Keratinocyte (primary cell): ENCODE results near the gene SLC8A1. TPM values are rescaled to one million over a fixed set of nuclear protein-coding genes. Genes with fewer than 3 reads are reported as not detected.

Source experiments
- DNase-seq: peaks from one replicate; pipeline ENCODE4 v3.0.0-alpha.2; 2011; ENCODE audit warnings: low read depth, missing footprints, low spot score
- FAIRE-seq: peaks from 2 replicates; lab custom pipeline; 2011; peaks lifted over from hg19 to GRCh38; lab: Jason Lieb, UNC
- H2AFZ ChIP-seq: 2 replicates; pipeline ENCODE4 v1.6.0; 2012; ENCODE audit warnings: low read length, control low read depth, inconsistent platforms; ENCODE audit not compliant: control insufficient read depth
- H3K27ac ChIP-seq: 2 replicates; pipeline ENCODE4 v1.5.1; 2011; ENCODE audit warnings: low read length; ENCODE audit not compliant: control insufficient read depth, insufficient read depth
- H3K27me3 ChIP-seq: 3 replicates; pipeline ENCODE4 v1.6.0; 2011; ENCODE audit warnings: low read length; ENCODE audit not compliant: control insufficient read depth, insufficient read depth; ENCODE audit errors: extremely low read depth
- H3K36me3 ChIP-seq, 2 experiments: 2 replicates in 1 of 2; 3 replicates in 1 of 2; pipeline ENCODE4 v1.5.1; 2011; ENCODE audit warnings: low read length in 2 of 2, mild to moderate bottlenecking in 1 of 2; ENCODE audit not compliant: control insufficient read depth in 2 of 2, insufficient read depth in 2 of 2; ENCODE audit errors: extremely low read depth in 1 of 2
- H3K4me1 ChIP-seq: 3 replicates; pipeline ENCODE4 v1.5.1; 2011; ENCODE audit warnings: low read length; ENCODE audit not compliant: control insufficient read depth, insufficient read depth; ENCODE audit errors: extremely low read depth
- H3K4me2 ChIP-seq: 3 replicates; pipeline ENCODE4 v1.6.0; 2011; ENCODE audit warnings: low read depth, low read length; ENCODE audit not compliant: control insufficient read depth, insufficient read depth; ENCODE audit errors: extremely low read depth
- H3K4me3 ChIP-seq, 3 experiments: fragments of 200-600 bp in 1 of 3; sonication (generic) in 1 of 3; 2 replicates in 2 of 3; 3 replicates in 1 of 3; pipeline ENCODE4 v1.5.1; 2011 to 2016; ENCODE audit warnings: low read length in 3 of 3, mild to moderate bottlenecking in 3 of 3, control low read depth in 2 of 3, inconsistent platforms in 1 of 3, low read depth in 1 of 3, mixed read lengths in 1 of 3, mixed run types in 1 of 3, moderate library complexity in 1 of 3; ENCODE audit not compliant: control insufficient read depth in 2 of 3, insufficient read depth in 2 of 3; ENCODE audit errors: extremely low read depth in 1 of 3
- H3K79me2 ChIP-seq: 2 replicates; pipeline ENCODE4 v1.6.0; 2012; ENCODE audit warnings: low read length; ENCODE audit not compliant: control insufficient read depth, insufficient read depth
- H3K9ac ChIP-seq: 3 replicates; pipeline ENCODE4 v1.6.0; 2011; ENCODE audit warnings: low read length; ENCODE audit not compliant: control insufficient read depth, insufficient read depth; ENCODE audit errors: extremely low read depth
- H3K9me1 ChIP-seq: 3 replicates; pipeline ENCODE4 v1.6.0; 2011; ENCODE audit warnings: low read length; ENCODE audit not compliant: control insufficient read depth, insufficient read depth; ENCODE audit errors: extremely low read depth
- H3K9me3 ChIP-seq: 2 replicates; pipeline ENCODE4 v1.5.1; 2012; ENCODE audit warnings: low read depth, low read length; ENCODE audit not compliant: control insufficient read depth
- H4K20me1 ChIP-seq: 3 replicates; pipeline ENCODE4 v1.6.0; 2011; ENCODE audit warnings: low read length; ENCODE audit not compliant: control insufficient read depth, insufficient read depth; ENCODE audit errors: extremely low read depth
- CTCF ChIP-seq, 3 experiments: IDR thresholded peaks in 1 of 3; conservative IDR thresholded peaks in 1 of 3; optimal IDR thresholded peaks in 1 of 3; 2 replicates in 2 of 3; 3 replicates in 1 of 3; pipeline versions ENCODE3 to v1.5.1; 2011; ENCODE audit warnings: low read length in 3 of 3, mild to moderate bottlenecking in 3 of 3, moderate library complexity in 2 of 3, control low read depth in 1 of 3, inconsistent platforms in 1 of 3; ENCODE audit not compliant: insufficient read depth in 2 of 3; ENCODE audit errors: extremely low read depth in 1 of 3
- EZH2 ChIP-seq: IDR thresholded peaks from one replicate; pipeline ENCODE4 v1.6.1; 2012; ENCODE audit warnings: inconsistent platforms, mild to moderate bottlenecking, low read length, moderate library complexity
- dilution Hi-C: fragments of 300-500 bp; cut with MboI; formaldehyde crosslinking; loops from one replicate; pipeline ENCODE4 v1.7.0; 2020; ENCODE audit warnings: low sequenced_read_pairs; ENCODE audit not compliant: extremely low pct_ligation_motif_present
- polyA plus RNA-seq, 5 experiments: library from polyadenylated mRNA; depleted of rRNA in 3 of 5; stranded (reverse) in 3 of 5; stranded (forward) in 1 of 5; unstranded in 1 of 5; fragments of >200 nt; gene quantifications; 1 replicate in 1 of 5; 2 replicates in 3 of 5; 3 replicates in 1 of 5; pipeline versions ENCODE4 v1.2.1 to v1.2.3, GENCODE V29; 2011 to 2012; ENCODE audit warnings: missing spikeins in 2 of 5, low read depth in 1 of 5, low replicate concordance in 1 of 5

SLC8A1 gene
- polyA plus RNA-seq, 1 donor (not counting 4 experiments of a cell fraction or from before 2014, with no cell fraction given), result 2.7 TPM

DNA sequence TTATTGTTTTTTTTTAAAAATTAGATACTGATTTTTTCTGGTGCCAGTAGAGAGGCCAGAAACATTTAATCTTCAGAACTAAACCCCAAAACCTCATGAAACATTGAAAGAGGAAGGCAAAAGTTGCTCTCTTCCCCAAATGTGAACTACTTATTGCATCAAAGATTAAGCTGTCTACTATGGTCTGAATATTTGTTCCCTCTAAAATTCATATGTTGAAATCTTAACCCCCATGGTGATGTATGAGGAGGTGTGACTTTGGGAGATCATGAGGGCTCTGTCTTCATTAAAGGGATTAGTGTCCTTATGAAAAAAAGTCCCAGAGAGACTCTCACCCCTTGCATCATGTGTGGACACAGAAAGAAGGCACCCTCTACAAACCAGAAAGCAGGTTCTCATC, 28.2 kb upstream of the SLC8A1 start:
- DNase-seq (no peak), FAIRE-seq (no peak)
- Histone ChIP-seq H3K9me3 (no peaks in the 10 kb centered on the region), H3K27ac (no peak overlapping the region), H3K9me1 (no peaks in the 10 kb centered on the region), H3K4me3 (no peak overlapping the region), H3K9ac (no peak overlapping the region), H2AFZ (no peak overlapping the region), H3K4me2 (no peak overlapping the region), H3K4me1 (no peaks in the 10 kb centered on the region), H3K27me3 (no peaks in the 10 kb centered on the region), H3K36me3 (no peaks in the 10 kb centered on the region), H4K20me1 (no peaks in the 10 kb centered on the region), H3K79me2 (no peaks in the 10 kb centered on the region)
- dilution Hi-C loops, result no loop called here
- no peak for TF ChIP-seq EZH2
- no peak for TF ChIP-seq CTCF (optimal IDR thresholded peaks at IDR 0.05 in 1 of 3, IDR thresholded peaks at IDR 0.05 in 1 of 3, conservative IDR thresholded peaks at IDR 0.05 in 1 of 3; ENCODE audit: extremely low read depth in 1 of 3, insufficient read depth in 2 of 3, low read length in 3 of 3)

GRCh38 chr2:40477361-40477760, 25.5 kb upstream of the SLC8A1 start:
- no peak for FAIRE-seq
- H4K20me1 ChIP-seq, result no peaks in the 10 kb centered on the region
- no peak overlapping the region for H3K27ac ChIP-seq
- no peaks in the 10 kb centered on the region for H3K79me2 ChIP-seq
- DNase-seq, result no peak
- H2AFZ ChIP-seq, result no peak overlapping the region
- H3K4me1 ChIP-seq, result no peaks in the 10 kb centered on the region
- no peaks in the 10 kb centered on the region for H3K36me3 ChIP-seq
- no peaks in the 10 kb centered on the region for H3K9me3 ChIP-seq
- H3K4me3 ChIP-seq, result no peak overlapping the region
- no peaks in the 10 kb centered on the region for H3K9me1 ChIP-seq
- TF ChIP-seq CTCF (optimal IDR thresholded peaks at IDR 0.05 in 1 of 3, IDR thresholded peaks at IDR 0.05 in 1 of 3, conservative IDR thresholded peaks at IDR 0.05 in 1 of 3; ENCODE audit: extremely low read depth in 1 of 3, insufficient read depth in 2 of 3, low read length in 3 of 3) (no peak), EZH2 (no peak)
- no peak overlapping the region for H3K4me2 ChIP-seq
- H3K9ac ChIP-seq, result no peak overlapping the region
- no peaks in the 10 kb centered on the region for H3K27me3 ChIP-seq
- dilution Hi-C loops, result no loop called here
